Measurements from ENCODE around the gene SPDYE5.

Gene SPDYE5

DNA sequence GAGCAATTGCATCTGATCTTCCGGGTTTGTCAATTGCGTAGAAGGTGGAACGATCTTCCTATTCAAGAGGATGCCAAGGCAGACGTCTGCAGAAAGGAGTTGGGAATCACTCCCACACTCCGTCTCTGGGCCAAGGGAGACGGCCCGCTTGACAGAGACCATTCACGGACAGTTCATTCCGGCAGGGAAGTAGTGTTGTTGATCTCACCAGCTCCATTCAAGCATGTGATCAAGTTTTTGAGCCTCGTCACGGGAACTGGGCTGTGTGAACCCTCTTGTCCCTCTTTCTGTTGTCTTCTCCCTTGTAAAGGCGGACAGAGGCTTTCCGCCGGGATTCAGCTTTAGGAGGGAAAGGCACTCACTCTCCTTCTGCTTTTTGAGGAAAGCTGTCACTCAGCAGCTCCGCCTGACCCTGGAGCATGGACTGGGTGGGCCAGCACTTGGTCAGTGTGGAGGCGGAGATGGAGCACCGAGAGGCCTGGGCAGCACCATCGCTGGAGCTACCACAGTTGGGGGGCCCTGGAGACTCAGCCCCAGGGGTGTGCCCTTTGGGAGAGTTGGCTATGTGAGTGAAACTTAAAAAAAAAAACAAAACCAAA, 44.9 kb downstream of the SPDYE5 start:
- no peak for DNase-seq (ENCODE audit: low read depth in 3 of 3)

DNA sequence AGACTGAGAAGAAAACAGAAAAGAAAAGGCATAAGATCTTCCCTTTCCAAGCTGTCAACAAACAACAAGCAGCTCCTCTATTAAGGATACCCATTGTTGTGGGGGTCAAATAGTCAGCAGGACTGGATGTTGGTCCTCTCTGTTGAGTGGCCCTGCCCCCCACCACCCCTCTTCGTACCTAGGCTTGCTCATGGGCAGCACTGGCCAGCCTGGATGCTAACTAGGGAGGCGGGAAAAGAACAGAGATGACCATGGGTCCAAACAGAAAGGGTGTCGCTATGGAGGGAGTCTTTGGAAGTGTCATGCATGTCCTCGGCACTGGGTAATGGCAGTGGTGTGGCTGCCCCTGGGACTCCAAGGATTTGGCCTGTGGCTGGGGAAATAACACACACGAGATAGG, 45.6 kb downstream of the SPDYE5 start:
- DNase-seq (ENCODE audit: low read depth in 3 of 3) = no peak

DNA sequence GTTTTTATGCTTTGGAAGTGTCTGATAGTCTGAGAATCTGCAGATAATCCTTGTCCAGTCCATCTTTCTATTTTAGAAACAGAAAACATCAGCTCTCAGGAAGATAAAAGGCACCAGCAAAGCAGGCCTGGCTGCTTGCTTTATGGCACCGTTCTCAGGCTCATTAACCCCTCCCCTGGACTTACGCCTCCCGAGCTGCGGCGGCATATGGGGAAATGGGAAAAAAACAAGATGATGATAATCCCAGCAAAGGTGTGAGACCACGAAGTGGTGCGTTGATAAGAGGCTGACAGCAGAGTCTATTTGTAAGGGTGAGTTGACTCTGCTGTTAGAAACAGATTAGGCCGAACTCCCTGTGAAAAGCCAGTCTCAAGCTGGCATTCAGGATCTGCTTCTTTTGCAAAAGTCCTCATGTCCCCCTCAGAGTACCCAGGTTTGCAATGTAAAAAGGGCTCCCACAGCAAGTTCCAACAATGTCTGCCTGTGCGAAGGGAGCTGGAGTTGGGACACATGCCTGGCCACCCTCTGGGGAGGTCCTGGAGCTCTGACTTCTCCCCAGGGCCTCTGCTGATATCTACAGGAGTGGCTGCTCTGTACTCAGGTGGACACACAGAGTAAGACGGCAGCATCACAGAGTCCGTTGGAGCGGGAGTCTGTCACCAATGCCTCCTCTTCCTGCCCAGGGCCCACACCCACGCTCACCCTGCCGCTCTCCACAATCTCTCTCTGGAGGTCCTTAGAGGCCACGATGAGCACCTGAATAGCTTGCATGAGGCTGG, 54.3 kb downstream of the SPDYE5 start:
- DNase-seq (ENCODE audit: low read depth in 3 of 3) = no peak

Data from stimulated activated CD4-positive, alpha-beta T cell treated with anti-CD3 and anti-CD28 coated beads, TNF-alpha, amount 100 ng/mL, for 48 hours (primary cell).